HG03159 (cell line): Measurements from ENCODE around the gene ALPI.
"Not testable (repeated sequence)": the region's sequence is repeated elsewhere in the genome, so short reads cannot be mapped to it uniquely, and the experiment has no call there.

ENCODE experiments used
- ATAC-seq: cut with Tn5 transposase; IDR thresholded peaks from one replicate; pipeline ENCODE4 v1.9.1; 2021; ENCODE audit warnings: mild to moderate bottlenecking, moderate library complexity; ENCODE audit not compliant: unreplicated experiment

Gene ALPI

DNA sequence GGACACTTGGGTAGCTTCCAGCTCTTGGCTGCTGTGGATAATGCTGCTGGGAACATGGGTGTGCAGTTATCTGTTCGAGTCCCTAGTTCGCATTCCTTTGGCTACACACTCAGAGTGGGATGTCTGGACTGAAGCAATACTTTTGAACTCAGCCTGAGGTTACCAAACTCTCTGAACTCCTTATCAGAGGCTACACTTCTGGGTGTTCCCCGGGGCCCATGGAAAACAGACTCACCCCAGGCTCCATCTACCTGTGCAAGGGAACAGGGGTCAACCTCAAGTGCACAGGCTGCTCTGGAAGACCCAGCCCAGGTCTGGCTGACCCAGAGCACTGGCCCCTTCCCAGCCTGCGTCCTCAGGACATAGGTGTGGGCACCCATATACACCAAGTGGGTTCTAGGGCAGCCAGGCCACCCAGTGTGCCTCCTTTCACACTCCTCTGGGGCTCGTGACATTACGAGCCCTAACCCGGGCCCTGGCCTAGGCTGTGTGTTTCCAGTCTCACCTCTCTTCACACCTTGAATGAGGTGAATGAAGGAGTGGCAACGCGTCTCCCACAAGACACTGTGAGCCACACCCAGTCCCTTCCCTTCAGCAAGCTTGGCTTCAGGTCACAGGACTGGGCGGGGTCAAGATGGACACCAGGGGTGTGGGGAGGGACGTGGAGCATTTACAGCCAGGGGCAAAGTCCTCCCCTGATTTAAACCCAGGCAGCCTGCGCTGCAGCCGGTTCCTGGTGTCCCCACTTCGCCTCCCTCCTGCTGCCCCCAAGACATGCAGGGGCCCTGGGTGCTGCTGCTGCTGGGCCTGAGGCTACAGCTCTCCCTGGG lies at the start of gene ALPI:
Gene ALPI, plus strand, starts transcription at position 728 of the 830 bp plus-strand sequence. Its CDS starts 47 bp downstream, at position 775.
- no peak for ATAC-seq

DNA sequence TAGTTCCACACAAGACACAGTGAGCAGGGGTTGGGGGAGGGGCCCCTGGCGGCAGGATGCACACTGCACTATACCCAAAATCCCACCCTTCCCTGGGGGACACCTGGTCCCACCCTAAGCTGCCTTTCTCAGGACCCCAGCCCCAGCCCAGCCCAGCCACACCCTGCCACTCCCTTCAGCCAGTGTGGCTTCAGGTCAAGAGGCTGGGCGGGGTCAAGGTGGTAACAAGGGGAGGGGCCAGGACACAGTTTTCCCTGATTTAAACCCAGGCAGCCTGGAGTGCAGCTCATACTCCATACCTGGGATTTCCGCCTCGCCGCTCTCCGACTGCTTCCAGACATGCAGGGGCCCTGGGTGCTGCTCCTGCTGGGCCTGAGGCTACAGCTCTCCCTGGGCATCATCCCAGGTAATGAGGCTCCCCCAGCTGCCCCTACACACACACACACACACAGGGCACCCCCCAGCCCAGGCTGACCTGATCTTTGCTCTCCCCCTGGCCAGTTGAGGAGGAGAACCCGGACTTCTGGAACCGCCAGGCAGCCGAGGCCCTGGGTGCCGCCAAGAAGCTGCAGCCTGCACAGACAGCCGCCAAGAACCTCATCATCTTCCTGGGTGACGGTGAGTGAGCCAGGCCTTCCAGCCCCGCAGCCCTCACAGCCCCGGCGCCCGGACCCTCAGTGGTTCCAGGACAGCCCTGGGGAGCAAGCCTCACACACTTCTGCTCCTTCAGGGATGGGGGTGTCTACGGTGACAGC lies 49.2 kb upstream of the ALPI start, which contains the start of gene ALPG:
Gene ALPG, plus strand, starts transcription at position 289 of the 755 bp plus-strand sequence. Its CDS starts 51 bp downstream, at position 340.
- ATAC-seq, result no peak

DNA sequence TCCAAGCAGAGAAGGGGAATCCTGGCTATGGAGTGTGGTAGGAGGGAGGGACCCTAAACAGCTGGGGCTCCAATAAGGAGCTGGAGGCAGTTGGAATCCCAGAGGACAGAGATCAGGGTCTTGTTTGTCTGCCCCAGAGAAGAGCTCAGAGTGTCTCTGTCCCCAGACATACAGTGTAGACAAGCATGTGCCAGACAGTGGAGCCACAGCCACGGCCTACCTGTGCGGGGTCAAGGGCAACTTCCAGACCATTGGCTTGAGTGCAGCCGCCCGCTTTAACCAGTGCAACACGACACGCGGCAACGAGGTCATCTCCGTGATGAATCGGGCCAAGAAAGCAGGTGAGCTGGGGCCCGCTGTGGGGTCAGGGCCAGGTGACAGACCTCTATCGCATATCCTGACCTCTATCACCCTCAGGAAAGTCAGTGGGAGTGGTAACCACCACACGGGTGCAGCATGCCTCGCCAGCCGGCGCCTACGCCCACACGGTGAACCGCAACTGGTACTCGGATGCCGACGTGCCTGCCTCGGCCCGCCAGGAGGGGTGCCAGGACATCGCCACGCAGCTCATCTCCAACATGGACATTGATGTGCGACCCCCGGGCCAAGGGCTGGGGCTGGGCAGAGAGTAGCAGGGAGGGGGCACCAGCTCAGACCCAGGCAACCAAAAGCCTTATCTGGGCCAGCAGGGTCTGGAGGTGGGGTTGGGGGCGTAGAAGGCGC lies 48.4 kb upstream of the ALPI start:
- ATAC-seq, result not testable (repeated sequence)

DNA sequence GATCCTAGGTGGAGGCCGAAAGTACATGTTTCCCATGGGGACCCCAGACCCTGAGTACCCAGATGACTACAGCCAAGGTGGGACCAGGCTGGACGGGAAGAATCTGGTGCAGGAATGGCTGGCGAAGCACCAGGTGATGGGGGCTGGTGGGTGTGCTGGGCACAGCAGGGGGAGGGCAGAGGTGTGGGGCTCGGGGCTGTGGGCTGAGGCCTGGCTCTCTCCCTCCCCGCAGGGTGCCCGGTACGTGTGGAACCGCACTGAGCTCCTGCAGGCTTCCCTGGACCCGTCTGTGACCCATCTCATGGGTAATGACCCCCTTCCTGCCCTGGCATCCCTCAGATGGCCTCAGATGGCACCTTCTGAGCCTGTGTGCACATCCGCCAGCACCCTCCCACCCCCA lies 47.7 kb upstream of the ALPI start:
- ATAC-seq, result not testable (repeated sequence)

DNA sequence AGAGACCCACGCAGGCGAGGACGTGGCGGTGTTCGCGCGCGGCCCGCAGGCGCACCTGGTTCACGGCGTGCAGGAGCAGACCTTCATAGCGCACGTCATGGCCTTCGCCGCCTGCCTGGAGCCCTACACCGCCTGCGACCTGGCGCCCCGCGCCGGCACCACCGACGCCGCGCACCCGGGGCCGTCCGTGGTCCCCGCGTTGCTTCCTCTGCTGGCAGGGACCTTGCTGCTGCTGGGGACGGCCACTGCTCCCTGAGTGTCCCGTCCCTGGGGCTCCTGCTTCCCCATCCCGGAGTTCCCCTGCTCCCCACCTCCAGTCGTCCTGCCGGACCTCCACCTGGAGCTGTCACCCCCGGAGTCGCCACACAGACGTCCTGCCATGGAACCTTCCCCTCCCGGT lies 46.3 kb upstream of the ALPI start:
- not testable (repeated sequence) for ATAC-seq

DNA sequence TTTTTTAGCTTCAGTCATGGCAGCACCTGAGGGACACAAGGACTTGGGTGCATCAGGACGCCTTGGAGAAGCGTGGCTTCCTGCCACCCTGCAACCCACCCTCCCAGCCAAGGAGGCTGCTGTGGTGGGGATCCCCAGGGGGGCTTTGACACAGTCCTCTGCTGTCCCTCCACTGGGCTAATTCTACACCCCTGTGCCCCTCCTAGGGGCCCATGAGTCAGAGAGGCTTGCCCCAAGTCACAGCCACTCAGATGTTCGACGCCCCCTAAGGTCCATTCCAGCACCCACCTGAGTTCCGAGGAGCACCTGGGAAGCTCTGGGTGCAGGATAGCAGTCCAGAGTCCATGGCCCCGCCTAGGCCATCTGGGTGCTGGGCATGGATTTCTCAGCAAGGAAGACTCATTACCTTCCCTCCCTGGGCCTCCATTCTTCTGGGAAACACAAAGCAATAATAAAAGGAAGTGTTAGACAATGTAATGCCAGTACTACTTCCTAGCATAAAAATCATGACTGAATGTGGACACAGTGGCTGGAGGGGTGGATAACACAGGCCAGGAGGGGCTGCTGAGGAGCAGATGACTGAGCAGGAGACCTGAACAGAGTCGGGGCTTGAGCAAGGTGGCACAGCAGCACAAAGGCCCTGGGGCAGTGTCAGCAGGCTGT lies 45.6 kb upstream of the ALPI start:
- ATAC-seq, result no peak

DNA sequence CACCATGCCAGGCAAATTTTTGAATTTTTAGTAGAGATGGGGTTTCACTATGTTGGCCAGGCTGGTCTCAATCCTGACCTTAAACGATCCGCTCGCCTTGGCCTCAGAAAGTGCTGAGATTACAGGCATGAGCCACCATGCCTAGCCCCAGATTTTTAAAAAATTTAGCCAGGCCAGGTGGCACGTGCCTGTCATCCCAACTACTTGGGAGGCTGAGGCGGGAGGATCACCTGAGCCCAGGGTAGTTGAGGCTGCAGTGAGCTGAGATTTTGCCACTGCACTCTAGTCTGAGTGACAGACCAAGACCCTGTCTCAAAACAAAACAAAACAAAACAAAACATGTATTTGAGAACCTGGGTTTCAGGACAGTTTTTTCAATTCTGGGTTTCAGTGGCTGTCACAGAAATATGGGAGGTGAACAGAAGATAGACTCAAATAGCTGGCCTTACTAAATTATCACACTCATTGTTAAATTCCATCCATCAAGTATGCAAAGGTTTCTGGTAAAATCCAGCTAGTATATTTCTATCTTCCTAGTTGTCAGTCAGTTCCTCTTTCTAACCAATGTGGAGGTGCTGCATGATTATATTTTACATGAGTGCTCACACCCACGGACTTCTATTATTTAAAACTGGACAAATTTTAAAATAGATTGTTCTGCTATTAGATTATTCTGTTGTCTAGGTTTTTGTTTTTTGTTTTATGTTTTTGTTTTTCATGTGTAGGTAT lies 43.9 kb upstream of the ALPI start:
- ATAC-seq, result no peak

DNA sequence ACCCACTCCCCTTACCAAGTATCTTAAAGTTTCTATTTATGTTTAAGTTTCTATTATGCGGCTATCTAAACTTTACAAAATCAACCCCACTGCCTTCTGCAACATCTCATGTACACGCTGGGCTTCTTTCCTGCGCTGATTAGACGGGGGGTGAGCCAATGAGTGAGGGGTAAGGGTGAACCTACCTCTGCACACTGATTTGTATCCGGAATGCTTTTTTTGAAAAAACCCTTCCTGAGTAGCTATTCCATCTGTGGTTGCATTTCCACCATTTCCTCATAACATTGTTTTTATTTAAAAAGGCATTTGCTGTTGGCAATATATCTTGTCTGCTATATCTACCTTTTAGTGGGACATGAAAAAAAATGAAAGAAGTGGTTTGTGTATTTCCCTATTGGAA lies 43.0 kb upstream of the ALPI start:
- ATAC-seq, result no peak

DNA sequence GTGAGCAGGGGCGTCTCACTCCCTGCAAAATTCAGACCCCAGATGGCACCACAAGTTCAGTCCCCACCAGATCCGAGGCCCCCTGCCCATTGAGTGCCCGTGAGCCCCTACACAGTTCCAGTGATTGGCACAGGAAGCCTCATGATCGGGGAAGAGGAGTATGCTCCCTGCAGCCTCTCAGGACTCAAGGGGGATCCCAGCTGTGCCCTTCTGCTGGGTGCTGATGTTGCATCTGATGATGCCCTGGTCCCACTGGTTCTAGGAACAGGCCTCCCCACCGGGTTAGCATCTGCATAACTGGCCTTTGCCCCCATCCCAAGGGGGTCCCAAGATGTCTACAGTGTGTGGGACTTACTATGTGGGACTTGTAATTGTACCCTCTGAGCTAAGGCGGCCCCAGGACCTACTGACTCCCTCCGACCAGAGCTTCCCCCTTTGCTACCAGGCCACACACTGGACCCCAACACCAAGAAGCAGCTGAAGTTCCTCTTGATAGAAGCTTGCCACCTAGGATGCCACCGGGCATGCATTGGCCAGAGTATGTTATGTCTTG lies 40.7 kb upstream of the ALPI start:
- ATAC-seq, result no peak

DNA sequence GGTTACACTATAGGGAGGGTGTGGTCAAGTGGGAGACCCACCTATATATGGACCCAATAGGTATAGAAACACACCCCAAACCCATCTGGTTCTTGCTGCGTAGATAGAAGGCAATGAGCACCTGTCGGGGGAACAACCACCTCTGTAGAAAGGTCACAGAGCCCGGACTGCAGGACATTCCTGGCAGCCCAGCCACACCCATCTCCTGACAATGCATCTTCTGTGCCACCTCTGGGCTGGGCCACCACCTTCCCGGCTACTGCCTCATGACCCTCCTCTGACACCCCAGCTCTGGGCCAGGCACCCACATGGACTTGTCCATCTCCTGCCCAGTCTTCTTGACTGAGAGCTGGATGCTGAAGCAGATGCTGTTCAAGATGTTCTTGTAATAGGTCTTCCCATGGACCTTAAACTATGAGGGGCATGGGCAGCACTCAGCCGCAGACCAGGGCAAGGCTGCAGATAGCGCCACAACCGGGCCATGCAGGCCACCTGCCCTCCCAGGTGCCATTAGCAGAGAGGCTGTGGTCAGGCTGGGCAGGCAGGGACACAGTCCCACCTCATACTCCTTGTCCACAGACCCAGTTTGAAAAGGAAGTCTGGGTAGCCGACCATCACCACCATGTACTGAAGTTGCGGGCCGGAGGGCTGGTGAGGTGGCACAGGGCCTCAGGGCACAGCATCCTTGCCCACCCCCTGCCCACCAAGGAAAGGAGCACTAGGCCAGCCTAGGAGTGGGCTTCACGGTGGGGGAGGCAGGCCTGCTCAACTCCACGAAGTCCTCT lies 40.0 kb upstream of the ALPI start:
- ATAC-seq, result no peak

DNA sequence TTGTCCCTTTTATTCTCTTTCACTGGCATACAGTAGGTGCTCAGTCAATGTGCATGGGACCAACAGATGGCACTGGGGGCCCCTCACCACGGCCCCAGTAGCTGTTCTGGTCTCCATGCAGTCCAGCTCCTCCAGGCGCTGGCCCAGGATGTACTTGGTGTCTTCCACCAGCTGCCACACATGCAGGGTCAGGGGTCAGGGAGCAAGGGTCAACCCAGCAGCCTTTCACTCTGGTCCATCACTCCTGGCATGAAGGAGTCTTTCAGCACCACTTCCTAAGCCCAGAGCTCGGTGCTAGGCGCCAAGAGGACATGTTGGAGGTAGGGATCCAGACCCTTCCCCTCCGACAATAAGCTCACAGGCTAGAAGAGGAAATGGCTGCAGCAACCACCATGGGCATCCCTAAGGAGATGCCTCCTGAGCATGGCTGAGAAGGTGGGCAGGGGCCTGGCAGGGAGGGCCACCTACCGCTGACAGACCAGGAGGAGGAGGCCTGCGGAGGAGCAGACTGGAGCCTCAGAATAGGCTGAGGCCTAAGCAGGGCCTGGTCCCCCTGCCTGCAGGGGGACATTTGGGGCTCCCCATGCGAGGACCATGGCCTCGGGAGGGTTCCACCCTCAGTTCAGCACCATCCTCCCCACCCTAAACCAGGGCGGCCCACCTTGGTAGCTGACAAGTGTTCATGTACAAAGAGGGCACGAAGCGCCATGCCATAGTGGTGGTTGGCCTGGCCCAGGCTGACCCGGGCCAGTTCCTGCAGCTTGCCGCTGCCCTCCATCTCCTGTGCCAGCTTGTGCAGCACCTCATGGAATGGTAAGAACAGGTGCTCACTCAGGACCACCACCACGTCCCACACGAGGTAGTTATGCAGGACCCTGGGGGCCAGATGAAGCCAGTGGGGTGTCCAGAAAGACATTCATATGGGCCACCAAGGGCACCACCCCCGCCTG lies 39.2 kb upstream of the ALPI start:
- no peak for ATAC-seq

DNA sequence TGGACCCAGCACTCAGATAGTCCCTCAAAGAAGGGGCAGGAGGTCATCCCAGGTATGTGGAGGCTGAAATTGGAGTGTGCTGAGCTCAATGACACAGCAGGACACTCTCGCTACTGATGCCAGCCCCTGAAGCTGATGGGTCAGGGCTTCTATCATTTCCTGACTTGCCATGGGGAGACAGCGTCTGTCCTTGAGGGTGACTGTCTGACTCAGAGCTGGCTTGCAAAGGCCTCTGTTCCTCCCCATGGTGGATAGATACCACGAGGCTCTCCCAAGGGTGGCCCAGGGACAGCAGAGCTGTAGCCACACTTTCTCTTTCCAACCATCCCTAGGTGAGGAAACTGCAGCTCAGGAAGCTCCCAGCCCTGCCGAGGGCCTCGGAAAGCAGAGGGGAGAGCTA lies 38.5 kb upstream of the ALPI start:
- ATAC-seq, result no peak

DNA sequence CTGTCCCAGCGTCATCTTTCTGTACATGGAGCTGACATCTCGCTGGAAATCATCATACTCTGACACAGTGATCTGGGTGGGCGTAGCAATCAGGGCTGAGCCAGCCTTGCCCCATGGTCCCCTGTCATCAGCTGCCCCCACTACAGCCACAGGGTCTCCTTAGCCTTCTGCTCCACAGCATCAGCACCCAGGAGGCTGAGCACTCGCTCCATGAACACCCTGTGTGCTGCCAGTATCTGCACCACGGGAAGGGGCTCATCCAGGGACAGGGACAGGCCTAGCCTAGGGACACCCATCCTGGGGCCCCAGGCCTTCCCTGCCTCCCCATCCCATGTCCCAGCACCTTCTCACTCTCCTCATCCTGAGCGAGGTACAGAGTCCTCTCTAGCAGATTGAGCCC lies 37.9 kb upstream of the ALPI start:
- ATAC-seq, result no peak

DNA sequence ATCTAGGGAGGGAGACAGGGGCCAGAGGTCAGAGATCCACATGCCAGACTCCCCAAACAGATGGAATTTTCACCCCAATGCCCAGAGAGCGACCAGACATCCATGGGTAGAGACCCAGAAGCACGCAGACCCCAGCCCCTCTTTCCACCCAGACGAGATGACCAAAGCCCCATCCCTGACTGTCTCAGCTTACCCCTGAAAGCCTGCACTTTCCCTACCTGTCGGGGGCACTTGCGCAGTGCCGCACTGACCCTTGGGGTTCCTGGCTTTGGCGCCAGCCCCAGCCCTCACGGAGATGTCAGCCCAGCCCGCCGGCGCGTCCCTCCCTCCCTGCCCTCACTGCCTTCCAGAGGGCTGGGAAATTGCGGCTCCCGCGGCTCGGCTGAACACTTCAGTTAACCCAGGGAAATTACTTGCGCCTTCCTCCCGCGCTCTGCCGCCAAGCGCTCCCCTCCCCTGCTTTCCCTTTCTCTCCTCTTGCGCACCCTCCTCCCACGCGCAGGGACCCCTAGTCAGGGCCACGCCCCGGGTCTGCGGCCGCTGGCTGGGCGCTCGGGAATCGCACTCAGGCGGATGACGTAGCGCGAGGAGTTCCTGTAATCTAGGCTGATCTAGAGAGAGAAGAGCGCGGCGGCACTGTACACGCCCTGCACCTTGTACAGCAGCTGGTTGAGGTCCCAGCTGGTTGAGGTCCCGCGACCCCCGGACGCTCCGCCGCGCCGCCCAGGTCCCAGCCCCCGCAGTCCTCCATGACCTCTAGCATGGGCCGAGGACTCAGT lies 37.3 kb upstream of the ALPI start:
- ATAC-seq, result no peak

DNA sequence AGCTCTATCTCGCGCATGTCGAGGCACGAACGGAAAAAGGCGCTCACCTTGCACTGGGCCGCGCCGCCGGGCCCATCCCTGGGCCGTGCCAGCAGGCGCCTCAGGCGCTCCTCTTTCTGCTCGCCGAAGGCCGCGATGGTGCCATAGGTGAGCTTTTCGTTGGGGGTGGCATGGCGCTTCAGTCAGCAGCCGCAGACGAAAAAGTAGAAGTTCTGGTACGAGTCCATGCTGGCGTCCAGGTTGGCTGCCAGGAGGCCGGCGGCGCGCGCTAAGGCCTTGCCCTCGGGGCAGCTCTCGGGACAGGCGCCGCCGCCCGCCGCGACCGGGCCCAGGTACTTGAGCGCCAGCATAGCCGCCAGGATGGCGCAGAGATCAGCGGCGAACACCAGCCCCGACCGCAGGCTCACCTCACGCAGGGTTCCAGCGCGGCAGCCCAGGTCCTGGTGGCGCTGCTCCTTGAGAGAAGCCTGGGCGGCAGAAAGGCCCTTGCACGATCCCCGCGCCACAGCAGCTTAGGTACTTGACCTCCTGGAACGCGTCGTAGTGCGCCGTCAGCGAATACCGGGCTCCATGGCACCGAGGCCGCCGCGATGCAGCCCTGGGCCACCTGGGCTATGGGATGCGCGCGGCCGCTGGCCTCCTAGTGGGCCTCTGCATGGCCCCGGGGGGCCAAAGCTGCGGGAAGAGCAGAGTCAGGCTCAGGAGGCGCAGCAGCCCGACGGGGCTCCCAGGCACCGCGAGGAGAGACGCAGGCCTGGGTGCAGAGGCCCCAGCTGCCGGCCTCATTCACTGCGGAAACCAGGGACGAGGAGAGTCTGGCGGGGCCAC lies 36.5 kb upstream of the ALPI start:
- no peak for ATAC-seq

DNA sequence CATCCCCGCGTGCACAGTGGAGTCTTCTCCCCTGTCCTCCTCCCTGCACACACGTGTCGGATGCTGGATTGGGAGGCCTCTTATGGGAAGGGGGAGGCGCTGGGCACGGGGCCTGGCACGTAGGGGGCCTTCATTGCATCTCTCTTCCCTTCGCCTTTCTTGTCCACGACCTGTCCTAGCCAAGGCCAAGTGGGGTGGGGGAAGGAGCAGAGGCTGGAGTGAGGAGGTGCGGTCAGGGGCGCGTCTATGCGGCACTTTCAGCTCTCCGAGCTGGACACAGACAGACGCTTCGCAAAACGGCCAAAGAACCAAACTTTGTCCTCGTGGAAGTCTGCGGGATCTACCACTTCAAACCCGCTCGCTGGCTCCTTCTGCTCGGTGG lies 35.9 kb upstream of the ALPI start:
- no peak for ATAC-seq
